Brain microvascular endothelial cell (primary cell): Measurements from ENCODE around the gene MRPL3.

Experiments used
- DNase-seq: peaks from one replicate; pipeline ENCODE4 v3.0.0-alpha.2; 2020
- H3K27ac ChIP-seq: fragments of 250-450 bp; sonication (Bioruptor Pico); 2 replicates; pipeline ENCODE4 v1.5.1; 2020; ENCODE audit warnings: mild to moderate bottlenecking, moderate library complexity
- H3K27me3 ChIP-seq: fragments of 250-450 bp; sonication (Bioruptor Pico); replicated peaks from 2 replicates; pipeline ENCODE4 v1.5.1; 2020; ENCODE audit warnings: mild to moderate bottlenecking
- H3K36me3 ChIP-seq: fragments of 250-450 bp; sonication (Bioruptor Pico); replicated peaks from 2 replicates; pipeline ENCODE4 v1.5.1; 2020; ENCODE audit warnings: mild to moderate bottlenecking
- H3K4me3 ChIP-seq: 2 replicates; pipeline ENCODE4 v1.5.1; 2011; ENCODE audit warnings: low read depth, mild to moderate bottlenecking, control low read depth, low read length, moderate library complexity
- in situ Hi-C: cut with HindIII; loops from 2 replicates; pipeline ENCODE4 v1.10.0; 2017; ENCODE audit warnings: low sequenced_read_pairs, low pct_ligation_motif_present
- TF ChIP-seq, protein P1 (sequence below): IDR thresholded peaks from 2 replicates; pipeline ENCODE4 v1.5.1; 2011; ENCODE audit warnings: low read depth, mild to moderate bottlenecking, moderate library complexity, low read length, control low read depth, inconsistent platforms; ENCODE audit errors: missing control alignments

MRPL3 gene

DNA sequence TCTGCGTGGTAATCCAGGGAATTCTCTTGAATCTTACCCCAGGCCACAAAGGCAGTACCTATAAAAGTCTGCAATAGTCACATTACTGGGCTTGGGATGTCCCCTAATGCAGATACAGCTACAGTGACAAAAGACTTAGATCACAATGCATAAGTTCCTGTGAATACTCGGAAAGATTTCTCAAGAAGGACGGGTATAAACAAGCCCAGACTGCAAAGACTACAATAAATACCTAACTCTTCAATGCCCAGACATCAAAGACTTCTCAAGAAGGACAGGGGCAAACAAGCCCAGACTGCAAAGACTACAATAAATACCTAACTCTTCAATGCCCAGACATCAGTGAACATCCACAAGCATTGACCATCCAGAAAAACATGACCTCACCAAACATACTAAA is 70.3 kb downstream of the MRPL3 start:
- in situ Hi-C loops = no loop called here
- Histone ChIP-seq H3K27me3 (no peaks in the 10 kb centered on the region), H3K27ac (no peak overlapping the region), H3K36me3 (no peaks in the 10 kb centered on the region), H3K4me3 (no peak overlapping the region)
- no peak for DNase-seq
- TF ChIP-seq, protein P1, sequence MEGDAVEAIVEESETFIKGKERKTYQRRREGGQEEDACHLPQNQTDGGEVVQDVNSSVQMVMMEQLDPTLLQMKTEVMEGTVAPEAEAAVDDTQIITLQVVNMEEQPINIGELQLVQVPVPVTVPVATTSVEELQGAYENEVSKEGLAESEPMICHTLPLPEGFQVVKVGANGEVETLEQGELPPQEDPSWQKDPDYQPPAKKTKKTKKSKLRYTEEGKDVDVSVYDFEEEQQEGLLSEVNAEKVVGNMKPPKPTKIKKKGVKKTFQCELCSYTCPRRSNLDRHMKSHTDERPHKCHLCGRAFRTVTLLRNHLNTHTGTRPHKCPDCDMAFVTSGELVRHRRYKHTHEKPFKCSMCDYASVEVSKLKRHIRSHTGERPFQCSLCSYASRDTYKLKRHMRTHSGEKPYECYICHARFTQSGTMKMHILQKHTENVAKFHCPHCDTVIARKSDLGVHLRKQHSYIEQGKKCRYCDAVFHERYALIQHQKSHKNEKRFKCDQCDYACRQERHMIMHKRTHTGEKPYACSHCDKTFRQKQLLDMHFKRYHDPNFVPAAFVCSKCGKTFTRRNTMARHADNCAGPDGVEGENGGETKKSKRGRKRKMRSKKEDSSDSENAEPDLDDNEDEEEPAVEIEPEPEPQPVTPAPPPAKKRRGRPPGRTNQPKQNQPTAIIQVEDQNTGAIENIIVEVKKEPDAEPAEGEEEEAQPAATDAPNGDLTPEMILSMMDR = no peak

DNA sequence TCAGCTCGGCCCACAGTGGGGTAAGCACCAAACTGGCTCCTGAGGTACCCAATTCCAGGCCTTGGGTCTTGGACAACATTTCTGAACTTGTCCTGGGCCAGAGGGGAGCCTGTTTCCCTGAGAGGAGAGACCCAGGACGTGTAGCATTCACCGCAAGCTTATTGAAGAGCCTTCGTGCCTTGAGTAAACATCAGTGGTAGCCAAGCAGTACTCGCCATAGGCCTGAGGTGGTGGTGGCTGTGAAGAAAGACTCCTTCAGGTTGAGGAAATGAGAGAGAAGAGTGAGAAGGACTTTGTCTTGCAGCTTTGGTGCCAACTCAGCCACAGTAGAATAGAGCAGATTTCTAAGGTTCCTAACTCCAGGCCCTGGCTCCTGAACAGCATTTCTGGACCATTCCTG is 71.0 kb downstream of the MRPL3 start:
- no peak overlapping the region for H3K4me3 ChIP-seq
- no peaks in the 10 kb centered on the region for H3K27me3 ChIP-seq
- no peak overlapping the region for H3K27ac ChIP-seq
- DNase-seq = no peak
- in situ Hi-C loops = no loop called here
- no peaks in the 10 kb centered on the region for H3K36me3 ChIP-seq
- TF ChIP-seq, protein P1 = no peak

DNA sequence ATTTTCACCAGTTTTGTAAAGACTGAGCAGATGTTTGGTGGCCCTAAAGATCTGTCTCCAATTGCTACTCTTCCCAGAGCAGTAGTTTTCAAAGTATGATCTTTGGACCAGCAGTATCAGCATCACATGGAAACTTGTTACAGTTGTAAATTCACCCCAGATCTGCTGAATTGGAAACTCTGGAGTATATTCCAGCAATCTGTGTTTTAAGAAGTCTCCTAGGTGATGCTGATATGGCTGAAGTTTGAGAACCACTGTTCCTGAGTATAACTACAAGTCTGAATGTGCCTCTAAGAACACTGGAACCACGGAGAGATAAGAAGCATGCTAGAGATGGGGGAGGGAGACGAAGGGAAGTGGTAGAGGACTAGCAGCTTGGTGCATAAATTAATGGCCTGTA is 75.5 kb downstream of the MRPL3 start:
- H3K27ac ChIP-seq = no peak overlapping the region
- H3K4me3 ChIP-seq = no peak overlapping the region
- TF ChIP-seq, protein P1 = no peak
- H3K36me3 ChIP-seq = no peaks in the 10 kb centered on the region
- in situ Hi-C loops = no loop called here
- no peaks in the 10 kb centered on the region for H3K27me3 ChIP-seq
- DNase-seq = no peak

DNA sequence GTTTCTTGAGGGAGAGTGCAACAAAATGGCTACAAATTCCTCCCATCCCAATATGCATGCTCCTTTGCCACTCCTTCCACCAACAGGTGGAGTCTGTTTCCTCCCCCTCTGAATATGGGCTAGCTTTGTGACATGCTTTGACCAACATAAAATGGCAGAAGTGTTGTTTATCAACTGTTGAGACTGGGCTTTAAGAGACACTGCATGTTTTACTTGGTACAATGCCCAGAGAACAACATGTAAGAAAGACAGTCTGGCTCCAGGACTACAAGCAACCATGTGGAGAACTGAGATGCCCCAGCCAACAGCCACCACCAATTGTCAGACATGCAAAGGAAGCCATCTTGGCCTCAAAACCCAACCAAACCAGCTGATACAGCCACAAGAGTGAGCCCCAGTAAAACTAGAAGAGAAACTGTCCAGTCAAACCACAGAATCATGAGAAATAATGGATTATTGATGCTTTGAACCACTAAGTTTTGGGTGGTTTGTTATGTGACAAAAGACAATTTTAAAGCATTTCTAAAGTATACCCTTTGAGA is 80.7 kb downstream of the MRPL3 start:
- Histone ChIP-seq H3K27ac (no peak overlapping the region), H3K36me3 (no peaks in the 10 kb centered on the region), H3K27me3 (no peaks in the 10 kb centered on the region), H3K4me3 (no peak overlapping the region)
- in situ Hi-C loops = no loop called here
- DNase-seq = no peak
- TF ChIP-seq, protein P1 = no peak

DNA sequence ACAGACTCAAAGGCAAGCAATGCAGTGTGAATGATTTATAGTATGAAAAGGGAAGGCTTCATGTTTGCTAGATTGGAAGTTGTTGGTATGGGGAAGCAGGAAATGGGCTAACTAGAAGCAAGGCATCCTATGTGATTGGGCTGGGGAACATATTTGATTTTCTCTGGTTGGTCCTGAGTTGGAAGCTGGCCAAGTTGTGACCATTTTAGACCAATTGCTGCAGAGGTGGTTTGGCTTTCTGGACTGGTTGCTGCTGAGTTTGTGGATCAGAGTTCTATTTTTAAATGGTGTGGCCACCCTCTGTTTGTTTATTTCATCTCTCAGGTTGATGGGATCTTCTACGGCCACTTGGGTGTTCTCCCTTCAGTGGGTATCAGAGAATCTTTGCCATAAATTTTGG is 81.5 kb downstream of the MRPL3 start:
- in situ Hi-C loops = no loop called here
- no peak for DNase-seq

More for the DNA sequence above, 81.5 kb downstream of the MRPL3 start:
- Histone ChIP-seq H3K27me3 (no peaks in the 10 kb centered on the region), H3K4me3 (no peak overlapping the region), H3K27ac (no peak overlapping the region), H3K36me3 (no peaks in the 10 kb centered on the region)
- TF ChIP-seq, protein P1 = no peak
